OCI-LY1 (cell line): ENCODE measurements around the gene MGST3.

Source experiments
- EZH2 ChIP-seq: fragments of 200-600 bp; sonication (generic), shearing (Covaris generic); IDR thresholded peaks from 2 replicates; pipeline ENCODE4 v1.8.0; 2017; ENCODE audit warnings: borderline replicate concordance, mixed run types, mild to moderate bottlenecking, antibody characterized with exemption, low read length, moderate library complexity, mixed read lengths
- TF ChIP-seq, protein P1 (sequence below): fragments of 200-600 bp; sonication (generic), shearing (Covaris generic); IDR thresholded peaks from 2 replicates; pipeline ENCODE4 v1.5.1; 2017; ENCODE audit warnings: mild to moderate bottlenecking, antibody characterized with exemption, low read length, moderate library complexity, mixed read lengths

DNA sequence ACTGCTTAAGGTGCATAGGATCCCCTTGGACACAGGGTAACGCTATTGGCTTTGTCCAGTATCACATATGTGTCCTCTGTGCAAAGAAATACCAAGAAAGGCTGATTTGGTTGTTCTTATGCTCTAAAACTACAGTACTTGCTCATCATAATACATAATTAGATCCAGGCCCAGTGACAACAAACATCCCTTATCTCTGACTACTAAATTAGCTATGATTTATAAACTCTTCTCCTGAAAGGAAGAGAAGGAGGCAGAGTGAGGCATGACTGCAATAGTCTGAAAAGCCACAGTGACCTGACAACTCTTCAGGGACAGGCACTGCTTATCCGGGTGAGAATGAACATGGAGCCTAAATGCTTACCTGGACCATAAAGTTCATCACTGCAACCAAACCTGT lies 30.7 kb downstream of the MGST3 start:
- TF ChIP-seq, protein P1, sequence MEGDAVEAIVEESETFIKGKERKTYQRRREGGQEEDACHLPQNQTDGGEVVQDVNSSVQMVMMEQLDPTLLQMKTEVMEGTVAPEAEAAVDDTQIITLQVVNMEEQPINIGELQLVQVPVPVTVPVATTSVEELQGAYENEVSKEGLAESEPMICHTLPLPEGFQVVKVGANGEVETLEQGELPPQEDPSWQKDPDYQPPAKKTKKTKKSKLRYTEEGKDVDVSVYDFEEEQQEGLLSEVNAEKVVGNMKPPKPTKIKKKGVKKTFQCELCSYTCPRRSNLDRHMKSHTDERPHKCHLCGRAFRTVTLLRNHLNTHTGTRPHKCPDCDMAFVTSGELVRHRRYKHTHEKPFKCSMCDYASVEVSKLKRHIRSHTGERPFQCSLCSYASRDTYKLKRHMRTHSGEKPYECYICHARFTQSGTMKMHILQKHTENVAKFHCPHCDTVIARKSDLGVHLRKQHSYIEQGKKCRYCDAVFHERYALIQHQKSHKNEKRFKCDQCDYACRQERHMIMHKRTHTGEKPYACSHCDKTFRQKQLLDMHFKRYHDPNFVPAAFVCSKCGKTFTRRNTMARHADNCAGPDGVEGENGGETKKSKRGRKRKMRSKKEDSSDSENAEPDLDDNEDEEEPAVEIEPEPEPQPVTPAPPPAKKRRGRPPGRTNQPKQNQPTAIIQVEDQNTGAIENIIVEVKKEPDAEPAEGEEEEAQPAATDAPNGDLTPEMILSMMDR, result no peak
- TF ChIP-seq EZH2, result no peak
